Measurements from ENCODE around the gene WWOX.

WWOX gene

GRCh38 chr16:78607465-78607864 is 508.0 kb downstream of the WWOX start:
- DNase-seq (ENCODE audit: low read depth in 3 of 3) = no peak

GRCh38 chr16:78608305-78608776 is 508.9 kb downstream of the WWOX start:
- DNase-seq (ENCODE audit: low read depth in 3 of 3) = no peak

DNA sequence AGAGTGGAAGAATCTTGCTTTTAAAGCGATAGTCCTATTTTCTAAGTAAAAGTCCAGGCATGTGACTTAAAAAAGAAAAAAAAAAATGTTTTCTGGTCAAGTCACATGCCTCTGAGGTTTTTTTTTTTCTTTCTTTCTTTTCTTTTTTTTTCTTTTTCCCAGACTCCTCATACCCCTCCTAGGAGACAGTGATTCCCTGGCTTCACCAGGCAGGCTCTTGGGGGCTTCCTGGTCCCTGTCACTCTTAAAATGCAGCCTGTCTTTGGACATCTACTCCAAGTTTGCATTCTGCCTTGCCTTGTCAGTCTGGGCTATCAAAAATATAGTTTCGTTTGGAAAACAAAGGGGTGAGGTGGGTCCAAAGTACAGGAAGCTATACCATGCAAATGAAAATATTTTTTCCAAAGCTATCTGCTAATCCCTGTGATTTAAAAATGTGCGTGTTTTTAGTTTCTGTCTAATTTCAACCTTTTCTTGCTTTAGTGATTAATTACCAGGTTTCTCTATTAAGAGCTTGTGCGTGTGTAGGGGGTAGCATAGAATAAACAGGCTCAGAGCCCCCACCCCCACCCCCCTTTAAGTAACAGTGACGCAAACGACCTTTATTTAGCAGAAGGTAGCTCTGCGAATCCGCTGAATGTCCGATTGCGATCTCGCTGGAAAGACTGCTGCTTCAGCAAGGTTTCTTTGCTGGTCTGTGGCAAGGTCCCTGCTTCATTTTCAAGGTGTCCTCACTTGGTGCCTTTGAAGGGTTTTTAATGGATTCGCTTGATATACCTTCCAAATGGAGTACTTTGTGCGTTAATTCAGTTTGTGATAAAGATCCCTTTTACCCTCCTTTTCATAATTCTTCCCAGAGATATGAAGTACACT is 510.2 kb downstream of the WWOX start:
- DNase-seq (ENCODE audit: low read depth in 3 of 3) = no peak

GRCh38 chr16:78611318-78611717 is 511.9 kb downstream of the WWOX start:
- DNase-seq (ENCODE audit: low read depth in 3 of 3) = no peak

DNA sequence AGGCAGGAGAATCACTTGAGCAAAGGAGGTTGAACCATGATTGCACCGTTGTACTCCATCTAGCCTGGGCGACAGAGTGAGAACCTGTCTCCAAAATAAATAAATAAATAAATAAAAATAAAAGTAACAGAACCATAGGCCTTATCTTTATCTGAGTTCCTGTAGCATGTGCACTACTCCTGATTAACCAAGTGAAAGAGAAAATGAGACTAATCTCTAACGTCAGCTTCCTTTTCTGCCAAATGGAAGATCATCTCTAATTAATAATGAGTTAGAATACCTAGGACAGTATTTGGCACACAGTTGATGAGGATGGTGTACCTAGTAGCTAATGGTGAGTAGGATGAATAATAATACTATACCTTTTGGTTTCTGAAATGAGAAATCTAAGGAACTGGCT is 520.4 kb downstream of the WWOX start:
- no peak for DNase-seq (ENCODE audit: low read depth in 3 of 3)

- DNase-seq (ENCODE audit: low read depth in 3 of 3) = no peak
These were observed 520.8 kb downstream of the WWOX start for GRCh38 chr16:78620291-78620690.

DNA sequence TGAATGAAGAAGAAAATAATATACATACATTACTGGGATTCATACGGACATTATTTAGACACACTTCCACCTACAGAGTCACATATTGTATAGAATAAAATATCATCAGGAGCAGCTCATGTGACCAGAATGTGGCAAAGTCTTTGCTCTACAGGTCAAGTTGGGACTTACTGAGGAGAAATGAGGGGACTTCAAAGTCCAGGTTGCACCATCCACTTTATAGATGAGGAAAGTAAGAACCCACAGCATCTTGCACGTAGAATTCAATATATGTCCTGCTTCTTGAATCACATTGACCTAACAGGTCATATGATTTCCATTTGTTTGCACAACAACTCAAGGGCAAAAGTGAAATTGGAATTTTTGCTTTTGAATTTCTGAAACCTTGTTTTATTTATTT is 524.3 kb downstream of the WWOX start:
- no peak for DNase-seq (ENCODE audit: low read depth in 3 of 3)

DNA sequence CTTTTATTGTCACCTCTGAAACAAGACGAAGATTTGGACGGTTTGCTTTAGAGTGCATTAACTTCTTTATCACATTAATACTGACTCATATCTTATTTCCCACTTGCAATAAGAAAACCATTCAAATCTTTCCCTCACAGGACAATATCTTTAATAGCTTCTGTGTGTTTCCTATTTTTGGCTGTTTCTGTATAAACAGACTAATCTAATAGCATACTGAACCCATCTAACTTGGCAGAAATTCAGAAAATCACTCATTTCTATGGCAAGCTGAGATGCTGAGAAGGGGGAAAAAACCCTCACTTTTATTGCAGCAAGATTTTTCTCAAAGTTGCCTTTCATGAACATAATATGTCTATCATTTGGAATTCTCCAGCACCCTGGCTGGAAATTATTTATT is 524.9 kb downstream of the WWOX start:
- no peak for DNase-seq (ENCODE audit: low read depth in 3 of 3)

GRCh38 chr16:78628461-78629045 is 529.1 kb downstream of the WWOX start:
- DNase-seq (ENCODE audit: low read depth in 3 of 3) = no peak

DNA sequence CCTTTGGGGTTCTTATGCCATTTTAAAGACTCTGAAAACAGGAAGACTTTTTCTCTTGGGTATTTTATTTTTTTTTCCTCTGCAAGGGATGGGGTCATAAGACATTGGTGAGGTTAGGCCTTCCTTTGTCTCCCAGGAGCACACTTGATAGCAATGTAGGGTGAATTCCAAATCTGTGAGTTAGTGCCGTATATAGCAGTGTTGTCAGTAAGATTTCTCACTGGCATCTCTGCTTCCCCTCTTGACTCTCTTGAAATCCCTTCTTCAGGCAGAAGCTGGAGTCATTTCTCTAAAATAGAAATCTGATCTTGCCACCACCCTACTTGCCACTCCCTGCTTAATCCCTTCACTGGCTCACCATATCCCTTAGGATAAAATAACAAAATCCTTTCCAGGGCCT is 529.7 kb downstream of the WWOX start:
- DNase-seq (ENCODE audit: low read depth in 3 of 3) = no peak

GRCh38 chr16:78630102-78630501 is 530.6 kb downstream of the WWOX start:
- no peak for DNase-seq (ENCODE audit: low read depth in 3 of 3)

- no peak for DNase-seq (ENCODE audit: low read depth in 3 of 3)
These were observed 534.1 kb downstream of the WWOX start for GRCh38 chr16:78633551-78633950.

- no peak for DNase-seq (ENCODE audit: low read depth in 3 of 3)
These were observed 536.4 kb downstream of the WWOX start for GRCh38 chr16:78635807-78636206.

- no peak for DNase-seq (ENCODE audit: low read depth in 3 of 3)
These were observed 538.9 kb downstream of the WWOX start for GRCh38 chr16:78638371-78638770.

DNA sequence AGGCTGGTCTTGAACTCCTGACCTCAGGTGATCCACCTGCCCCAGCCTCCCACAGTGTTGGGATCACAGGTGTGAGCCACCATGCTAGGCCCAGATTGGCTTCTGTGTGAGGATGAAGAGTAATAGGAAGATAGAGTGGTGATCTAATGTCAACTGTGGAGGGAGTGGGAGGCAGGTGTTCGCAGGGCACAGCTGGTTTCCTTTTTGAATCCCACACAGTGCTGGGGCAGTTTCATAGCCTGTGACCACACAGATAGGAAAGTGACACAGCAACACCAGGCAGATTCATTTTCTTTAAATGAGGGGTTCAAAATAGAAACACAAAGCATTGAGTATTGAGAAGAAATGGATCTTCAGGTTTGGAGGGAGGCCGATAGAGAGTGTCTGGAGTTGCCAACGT is 540.3 kb downstream of the WWOX start:
- no peak for DNase-seq (ENCODE audit: low read depth in 3 of 3)

DNA sequence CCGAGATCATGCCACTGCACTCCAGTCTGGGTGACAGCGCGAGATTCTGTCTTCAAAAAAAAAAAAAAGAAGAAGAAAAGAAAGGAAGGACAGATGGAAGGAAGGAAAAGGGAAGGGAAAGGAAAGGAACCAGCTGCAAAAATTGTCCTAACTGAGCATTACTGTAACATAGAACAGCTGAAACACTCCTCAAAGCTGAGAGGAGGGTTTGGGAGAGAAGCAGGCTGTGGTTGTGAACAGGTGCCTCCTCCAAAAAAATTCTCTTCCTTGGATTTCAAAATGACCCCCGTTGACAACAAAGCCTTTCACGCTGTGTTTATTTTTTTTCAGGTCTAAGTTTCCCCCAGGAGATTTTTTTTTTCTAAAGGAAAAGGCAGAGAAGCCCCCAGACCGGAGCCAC is 541.4 kb downstream of the WWOX start:
- DNase-seq (ENCODE audit: low read depth in 3 of 3) = no peak

DNA sequence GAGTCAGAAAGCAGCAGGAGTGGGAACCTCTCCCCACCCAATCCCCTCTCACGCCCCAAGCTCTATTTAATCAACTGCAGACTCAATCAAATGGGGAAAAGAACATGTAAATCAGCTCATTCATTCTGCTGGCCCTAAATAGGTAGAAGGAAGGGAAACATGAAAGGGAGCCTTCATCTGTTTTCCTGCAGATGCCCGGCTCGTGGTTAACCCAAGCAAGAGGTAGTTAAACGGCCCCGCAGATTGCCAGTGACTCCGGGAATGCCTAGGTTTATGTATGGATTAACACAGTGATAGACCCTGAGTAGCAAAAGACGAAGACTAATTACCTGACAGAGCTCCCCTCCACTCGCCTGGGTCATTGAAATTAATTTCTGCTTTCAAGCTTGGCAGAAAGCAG is 542.0 kb downstream of the WWOX start:
- DNase-seq (ENCODE audit: low read depth in 3 of 3) = no peak

- DNase-seq (ENCODE audit: low read depth in 3 of 3) = no peak
These were observed 543.3 kb downstream of the WWOX start for GRCh38 chr16:78642621-78643285.

- no peak for DNase-seq (ENCODE audit: low read depth in 3 of 3)
These were observed 546.2 kb downstream of the WWOX start for GRCh38 chr16:78645657-78646056.

DNA sequence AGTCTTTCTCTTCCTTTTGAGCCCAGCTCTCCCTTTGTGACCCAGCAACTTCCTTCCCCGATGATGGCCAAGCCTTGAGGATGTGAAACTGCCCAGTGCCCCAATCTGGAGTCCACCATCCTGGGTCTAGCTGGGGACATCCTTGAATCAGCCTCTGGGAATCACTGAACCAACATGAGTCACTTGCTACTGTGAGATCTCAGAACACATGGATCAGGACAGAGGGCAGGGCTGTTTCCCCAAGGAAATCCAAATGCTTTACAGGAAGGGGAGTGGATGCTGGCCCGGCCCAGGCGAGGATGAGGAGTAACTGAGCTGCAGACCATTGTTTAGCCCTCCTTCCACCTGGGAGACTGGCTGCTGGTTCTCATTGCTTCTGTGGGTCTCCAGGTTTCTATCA is 547.6 kb downstream of the WWOX start:
- no peak for DNase-seq (ENCODE audit: low read depth in 3 of 3)

DNA sequence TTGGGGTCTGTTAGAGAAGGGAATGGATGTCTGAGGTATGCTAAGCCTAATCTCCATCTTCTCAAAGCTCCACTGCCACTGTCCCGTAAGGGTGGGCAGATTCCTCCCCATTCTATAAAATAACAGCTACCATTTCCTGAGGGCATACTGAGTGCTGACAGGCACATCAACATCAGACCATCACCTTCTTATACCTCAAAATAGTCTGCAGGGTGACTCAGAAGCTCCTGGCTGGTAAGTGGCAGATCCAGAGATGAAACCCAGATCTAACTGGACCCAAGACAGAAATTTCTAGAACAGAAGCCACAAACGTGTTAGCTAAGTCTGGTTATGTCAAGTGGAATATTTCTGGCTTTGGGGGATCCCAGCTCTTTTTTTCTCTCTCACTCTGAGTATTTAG is 548.0 kb downstream of the WWOX start:
- no peak for DNase-seq (ENCODE audit: low read depth in 3 of 3)

DNA sequence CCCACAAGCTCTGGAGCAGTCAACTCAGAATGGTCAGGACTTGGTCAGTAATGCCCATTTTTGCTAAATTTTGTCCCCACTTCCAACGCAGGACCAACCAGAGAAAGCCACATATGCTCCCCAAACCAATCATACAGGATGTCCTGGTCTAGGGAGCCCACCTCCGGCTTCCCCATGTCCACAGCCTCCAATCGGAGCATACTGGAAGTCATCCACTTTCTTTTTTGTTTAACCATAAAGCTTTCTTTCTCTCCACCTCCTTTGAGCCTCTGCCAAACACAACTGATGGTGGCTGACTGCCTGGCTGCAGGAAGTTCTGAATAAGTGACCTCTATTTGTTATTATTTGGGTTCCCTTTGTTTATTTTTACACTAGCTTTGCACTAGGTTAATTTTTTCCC is 549.1 kb downstream of the WWOX start:
- no peak for DNase-seq (ENCODE audit: low read depth in 3 of 3)
